Non-pigmented ciliary epithelial cell (primary cell): ENCODE results near the gene KNL1.
A peak's percentile ranks its signal among the peaks of the same experiment; 100 is the strongest.
"Not testable (repeated sequence)": the region's sequence is repeated elsewhere in the genome, so short reads cannot be mapped to it uniquely, and the experiment has no call there.

Experiments
- DNase-seq: peaks from one replicate; pipeline ENCODE4 v3.0.0-alpha.2; 2010; ENCODE audit warnings: low read depth

Gene KNL1

DNA sequence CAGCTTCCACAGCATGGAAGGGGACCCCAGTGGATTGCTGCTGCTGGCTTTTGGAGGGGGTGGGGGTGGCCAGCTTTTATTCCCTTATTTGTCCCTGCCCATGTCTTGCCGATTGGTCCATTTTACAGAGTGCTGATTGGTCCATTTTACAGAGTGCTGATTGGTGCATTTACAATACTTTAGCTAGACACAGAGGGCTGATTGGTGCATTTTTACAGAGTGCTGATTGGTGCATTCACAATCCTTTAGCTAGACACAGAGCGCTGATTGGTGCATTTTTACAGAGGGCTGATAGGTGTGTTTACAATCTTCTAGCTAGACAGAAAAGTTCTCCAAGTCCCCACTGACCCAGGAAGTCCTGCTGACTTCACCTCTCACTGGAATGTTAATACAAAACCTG lies 12.3 kb upstream of the KNL1 start:
- not testable (repeated sequence) for DNase-seq

DNA sequence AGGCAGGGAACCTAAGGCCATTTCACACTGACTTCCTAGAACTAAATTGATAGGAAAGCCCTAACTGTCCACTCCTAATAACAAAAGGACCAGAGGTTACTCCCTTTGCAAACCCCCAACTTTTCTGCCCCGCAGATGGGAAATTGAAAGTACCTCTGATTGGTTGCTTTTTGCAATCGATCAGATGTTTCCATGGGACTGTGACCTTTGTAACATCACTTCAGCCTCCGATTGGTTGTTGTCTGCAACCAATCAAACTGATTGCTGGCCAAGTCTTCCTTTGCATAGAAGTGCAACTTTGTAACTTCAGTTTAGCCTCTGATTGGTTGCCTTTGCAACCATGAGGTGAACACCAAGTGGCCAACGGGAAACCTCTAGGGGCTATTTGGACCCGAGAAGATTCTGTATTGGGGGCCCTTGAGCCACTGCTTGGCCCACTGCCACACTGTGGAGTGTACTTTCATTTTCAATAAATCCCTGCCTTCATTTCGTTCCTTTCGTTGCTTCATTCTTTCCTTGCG lies 11.3 kb upstream of the KNL1 start:
- no peak for DNase-seq

DNA sequence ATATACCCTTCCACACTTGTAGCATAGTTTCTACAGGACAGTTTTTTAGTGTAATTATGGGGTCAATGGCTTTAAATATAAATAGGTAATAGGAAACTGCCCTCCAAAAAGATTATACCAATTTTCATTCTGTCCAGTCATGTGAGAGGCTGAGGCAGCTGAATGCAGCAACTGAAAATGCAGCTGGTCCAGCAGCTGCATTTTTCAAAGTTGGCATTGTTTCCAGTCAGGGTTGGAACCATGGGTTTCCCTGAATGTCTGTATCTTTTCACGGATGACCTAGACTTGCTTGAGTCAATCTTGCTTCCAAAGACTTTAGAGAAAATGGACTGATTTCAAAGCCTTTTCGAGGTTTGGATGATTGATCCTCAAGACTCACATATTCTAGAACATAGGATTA lies 9.9 kb upstream of the KNL1 start:
- no peak for DNase-seq

DNA sequence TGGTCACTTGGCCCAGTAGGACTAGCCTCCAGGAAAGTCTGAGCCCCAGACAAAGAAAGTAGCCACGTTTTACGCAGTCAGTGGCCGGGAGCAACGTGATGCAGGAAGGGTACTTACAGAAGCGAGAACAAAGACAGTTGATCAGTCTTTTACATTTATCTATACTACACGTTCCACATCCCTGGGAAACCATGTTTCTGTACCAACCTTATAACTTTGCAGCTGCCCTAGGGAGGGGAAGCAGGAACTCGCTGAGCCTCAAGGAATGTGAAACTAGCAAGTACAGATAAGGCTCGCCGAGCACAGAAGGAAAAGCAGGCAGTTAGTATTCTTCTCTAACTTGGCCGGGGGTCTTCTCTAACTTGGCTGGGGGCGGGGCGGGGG lies 3.4 kb upstream of the KNL1 start:
- no peak for DNase-seq

DNA sequence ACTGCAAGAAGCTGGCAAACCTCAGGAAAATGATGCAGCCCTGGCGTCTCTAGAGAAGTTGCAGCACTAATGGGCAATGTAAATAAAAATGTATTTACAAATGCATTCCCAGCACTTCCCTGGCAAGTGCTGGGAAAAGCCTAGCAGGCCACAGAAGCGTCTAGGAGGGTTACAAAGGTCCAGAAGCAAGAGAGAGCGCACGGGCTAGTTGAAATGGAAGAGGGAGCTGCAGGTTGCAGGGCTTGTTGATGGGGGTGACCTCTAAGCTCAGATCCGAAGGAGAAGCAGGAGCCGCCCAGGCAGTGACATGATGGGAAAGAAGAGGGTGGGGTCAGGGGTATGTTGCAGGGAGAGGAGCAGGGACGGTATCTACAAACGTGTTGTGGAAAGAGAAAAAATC lies 2.7 kb upstream of the KNL1 start:
- no peak for DNase-seq

DNA sequence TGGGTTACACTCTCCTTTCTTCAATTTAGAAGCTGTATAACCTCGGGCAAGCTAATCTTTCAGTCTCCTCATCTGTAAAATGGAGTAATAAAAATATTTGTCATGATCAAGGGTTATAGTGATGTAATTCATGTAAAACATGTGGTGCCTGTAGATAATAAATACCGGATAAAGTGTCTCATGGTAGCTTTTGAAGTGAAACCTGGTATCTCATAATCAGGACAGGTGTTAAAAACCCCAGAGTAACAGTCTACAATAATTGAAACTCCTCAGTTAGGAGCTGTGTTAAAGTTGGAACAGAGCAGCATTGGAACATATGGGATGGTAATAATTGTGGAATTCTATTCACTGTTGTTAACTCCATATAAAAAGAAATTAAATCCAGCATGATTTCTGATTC lies 884 bp upstream of the KNL1 start:
- DNase-seq, result no peak

DNA sequence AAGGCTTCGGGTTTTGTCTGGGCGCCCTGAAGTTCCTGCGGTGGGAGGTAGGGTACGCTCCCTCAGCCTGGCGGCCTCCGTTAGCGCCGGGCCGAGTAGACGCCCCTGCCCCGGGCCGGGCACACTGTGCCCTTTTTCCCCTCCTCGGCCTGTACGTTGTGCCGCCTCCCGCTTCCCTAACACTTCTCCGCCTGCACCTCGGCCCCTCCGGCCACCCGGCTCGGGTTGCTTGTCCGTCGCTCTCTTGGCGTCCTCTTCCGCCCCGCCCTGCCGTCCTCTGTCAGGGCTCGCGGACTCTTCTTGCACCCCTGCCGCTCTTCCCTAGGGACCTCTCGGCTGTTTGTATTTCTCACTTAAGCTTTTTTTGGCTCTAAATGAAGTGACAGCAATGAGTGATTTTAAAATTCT lies 384 bp downstream of the KNL1 start:
- DNase-seq, result no peak

DNA sequence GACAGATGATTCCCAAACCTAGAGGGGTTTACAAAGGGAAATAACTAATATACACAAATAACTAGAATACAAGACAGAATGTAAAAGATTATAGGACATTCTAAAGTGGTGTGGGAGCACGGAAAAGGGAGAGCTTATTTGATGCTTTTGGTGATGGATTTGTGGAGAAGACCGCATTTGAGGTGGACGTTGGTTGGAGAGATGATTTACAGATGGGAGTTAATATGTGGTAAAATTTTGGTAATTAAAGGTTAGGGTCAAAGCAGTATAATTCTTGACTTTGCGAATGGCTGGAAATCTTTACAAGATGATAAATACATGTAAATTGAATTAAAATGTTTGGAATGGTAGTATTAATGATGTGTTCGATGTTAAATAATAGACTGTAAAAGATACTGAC lies 1.2 kb downstream of the KNL1 start:
- DNase-seq, result no peak

DNA sequence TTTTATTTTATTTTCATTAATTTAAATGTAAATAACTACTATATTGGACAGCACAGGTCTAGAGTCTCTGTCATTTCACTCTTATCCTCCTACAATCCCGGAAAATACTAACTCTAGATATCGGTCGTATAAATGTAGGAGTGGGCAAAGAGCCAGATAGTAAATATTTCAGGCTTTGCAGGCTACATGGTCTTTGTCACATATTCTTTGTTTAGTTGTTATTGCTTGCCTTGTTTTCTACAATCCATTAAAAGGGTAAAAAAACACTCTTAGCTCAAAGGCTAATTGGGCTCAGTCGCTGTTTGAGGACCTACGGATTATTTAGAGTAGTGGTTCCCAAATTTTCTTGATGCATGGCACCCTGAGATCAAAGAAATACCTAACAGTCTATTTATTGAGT lies 1.7 kb downstream of the KNL1 start:
- DNase-seq, result no peak

DNA sequence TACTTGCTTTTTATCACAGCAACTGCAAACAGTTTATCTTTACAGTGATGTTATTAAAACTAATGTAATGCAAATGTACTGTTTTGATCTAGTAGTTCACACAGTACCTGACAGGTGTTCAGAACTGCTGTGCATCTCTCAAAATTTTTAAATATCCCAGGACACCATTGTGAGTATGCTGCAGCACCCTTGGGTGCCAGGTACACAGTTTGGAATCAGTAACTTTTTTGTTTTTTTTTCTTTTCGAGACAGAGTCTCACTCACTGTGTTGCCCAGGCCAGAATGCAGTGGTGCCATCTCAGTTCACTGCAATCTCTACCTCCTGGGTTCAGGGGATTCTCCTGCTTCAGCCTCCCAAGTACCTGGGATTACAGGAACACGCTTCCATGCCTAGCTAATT lies 3.0 kb downstream of the KNL1 start:
- DNase-seq, result no peak

DNA sequence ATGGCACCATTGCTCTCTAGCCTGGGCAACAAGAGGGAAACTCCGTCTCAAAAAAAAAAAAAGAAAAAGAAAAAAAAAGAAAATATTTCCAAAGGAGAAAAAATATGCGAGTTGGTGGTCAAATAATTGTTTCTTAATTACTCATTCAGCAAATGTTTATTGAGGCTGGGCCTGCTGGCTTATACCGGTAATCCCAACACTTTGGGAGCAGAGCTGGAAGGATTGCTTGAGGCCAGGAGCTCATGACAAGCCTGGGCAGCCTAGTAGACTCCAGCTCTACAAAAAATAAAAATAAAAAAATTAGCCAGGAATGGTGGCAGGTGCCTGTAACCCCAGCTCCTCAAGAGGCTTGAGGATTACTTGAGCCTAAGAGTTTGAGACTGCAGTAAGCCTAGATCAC lies 4.1 kb downstream of the KNL1 start:
- DNase-seq, result no peak

DNA sequence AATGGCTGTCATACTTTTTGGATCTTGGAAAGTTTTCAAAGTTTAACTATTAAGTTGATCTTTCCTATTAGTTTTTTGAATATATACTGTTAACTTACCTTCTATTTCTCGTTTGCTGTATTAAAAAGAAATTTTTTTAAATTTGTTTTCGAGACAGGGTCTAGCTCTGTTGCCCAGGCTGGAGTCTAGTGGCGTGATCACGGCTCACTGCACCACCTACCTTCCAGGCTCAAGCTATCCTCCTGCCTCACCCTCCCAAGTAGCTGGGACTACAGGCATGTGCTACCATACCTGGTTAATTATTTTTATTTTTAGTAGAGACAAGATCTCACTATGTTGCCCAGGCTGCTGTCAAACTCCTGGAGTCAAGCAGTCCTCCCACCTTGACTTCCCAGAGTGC lies 4.6 kb downstream of the KNL1 start:
- DNase-seq, result no peak

DNA sequence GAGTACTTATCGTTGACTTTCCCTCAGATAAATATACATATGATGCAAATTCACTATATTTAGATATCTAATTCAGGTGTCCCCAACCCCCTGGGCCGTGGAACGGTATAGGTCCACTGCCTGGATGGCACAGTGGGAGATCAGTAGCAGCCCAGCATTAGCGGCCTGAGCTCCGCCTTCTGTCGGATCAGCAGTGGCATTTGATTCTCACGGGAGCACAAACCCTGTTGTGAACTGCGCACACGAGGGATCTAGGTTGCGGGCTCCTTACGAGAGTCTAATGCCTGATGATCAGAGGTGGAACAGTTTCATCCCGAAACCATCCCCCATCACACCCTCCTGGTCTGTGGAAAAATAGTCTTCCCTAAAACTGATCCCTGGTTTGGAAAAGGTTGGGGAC lies 6.9 kb downstream of the KNL1 start:
- no peak for DNase-seq

DNA sequence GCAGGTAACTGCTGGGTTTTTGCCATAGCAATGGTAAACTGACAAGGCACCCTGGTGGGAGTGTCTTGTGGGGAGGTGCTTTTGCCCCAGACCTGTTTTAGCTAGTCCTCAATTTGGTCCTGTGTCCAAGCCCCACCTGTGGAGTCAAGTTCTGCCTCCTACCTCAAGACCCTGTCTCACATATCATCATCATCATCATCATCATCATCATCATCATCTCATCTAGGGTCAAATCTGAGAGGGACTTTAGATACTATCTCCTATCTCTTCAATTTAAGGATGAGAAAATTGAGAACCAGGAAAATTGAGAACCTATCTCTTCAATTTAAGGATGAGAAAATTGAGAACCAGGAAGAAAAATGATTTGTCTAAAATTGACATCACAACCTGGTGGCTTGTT lies 9.9 kb downstream of the KNL1 start:
- DNase-seq, result no peak

DNA sequence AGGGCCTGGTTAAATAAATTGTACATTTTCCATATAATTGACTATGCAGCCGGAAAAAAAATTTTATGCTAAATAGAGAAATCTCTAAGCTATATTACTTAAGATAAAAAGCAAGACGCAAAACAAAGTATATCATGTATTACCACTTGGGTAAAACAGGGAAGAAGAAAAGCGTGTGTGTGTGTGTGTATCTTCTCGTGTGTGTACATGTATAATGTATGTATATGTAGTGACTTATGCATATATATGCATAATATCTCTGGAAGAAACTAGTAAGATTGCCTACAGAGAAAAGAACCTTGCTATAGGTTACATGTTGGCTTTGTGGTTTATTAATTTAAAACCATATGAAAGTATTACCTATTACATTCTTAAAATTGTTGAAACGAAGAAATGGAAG lies 19.0 kb downstream of the KNL1 start:
- DNase-seq, result no peak

DNA sequence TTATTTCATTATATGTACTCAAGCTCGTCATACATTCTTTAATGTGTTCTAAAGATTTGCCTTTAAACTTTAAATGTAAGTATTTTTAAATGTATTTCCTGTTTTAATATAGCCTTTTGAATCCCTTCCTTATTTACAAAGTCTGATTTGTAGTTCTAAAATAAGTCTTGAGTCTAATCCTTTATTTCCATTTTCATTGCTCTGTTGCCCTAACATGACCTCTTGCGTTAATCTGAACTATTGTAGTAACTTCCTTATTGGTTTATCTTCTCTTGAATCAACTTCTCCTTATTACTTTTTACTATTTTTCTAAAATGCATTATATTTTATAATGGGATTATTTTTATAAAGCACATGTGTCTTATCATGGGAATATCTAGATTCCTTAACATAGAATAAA lies 24.0 kb downstream of the KNL1 start:
- DNase-seq, result no peak

DNA sequence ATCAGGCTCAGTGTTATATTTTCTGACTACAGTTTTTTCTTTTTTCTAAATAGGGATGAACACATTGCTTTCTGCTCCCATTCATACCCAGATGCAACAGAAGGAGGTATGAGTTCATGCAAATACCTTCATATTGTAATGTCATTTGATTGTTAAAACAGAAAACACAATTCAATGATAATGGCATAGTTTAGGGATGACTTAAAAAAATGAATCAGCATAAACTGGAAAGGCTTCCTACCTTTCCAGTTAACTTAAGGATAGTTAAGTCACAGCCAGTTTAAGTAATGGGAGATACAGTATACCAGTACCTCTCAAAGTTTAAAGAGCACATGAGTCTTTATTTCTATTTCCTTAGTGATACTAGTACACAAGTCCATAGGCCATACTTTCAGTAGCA lies 24.9 kb downstream of the KNL1 start:
- DNase-seq, result no peak

DNA sequence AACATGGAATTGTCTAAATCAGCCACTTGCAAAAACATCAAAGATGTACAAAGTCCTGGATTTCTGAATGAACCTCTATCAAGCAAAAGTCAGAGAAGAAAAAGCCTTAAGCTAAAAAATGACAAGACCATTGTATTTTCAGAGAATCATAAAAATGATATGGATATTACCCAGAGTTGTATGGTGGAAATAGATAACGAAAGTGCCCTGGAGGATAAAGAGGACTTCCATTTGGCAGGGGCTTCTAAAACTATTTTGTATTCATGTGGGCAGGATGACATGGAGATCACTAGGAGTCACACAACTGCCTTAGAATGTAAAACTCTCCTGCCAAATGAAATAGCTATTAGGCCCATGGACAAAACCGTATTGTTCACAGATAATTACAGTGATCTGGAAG lies 29.3 kb downstream of the KNL1 start:
- no peak for DNase-seq

DNA sequence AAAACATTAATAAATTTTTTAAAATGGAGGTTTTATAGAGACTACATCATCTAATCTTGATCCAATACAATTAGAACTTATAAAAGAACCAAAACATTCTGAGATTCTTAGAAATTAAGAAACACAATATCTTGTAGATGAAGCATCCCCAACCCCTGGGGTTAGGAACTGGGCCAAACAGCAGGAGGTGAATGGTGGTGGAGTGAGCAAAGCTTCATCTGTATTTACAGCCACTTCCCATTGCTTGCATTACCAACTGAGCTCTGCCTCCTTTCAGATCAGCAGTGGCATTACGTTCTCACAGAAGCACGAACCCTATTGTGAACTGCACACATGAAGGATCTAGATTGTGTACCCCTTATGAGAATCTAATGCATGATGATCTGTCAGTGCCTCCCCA lies 36.3 kb downstream of the KNL1 start:
- DNase-seq, result no peak

DNA sequence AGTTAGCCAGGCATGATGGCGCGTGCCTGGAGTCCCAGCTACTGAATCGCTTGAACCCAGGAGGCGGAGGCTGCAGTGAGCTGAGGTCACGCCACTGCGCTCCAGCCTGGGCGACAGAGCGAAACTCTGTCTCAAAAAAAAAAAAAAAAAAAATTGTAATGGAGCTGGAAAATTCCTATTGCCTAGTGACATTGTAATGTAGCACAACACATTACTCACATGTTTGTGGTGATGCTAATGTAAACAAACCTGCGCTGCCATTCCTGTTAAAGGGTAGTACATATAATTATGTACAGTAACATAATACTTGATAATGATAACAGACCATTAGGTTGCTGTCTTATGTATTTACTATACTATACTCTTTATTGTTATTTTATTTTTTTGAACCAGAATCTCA lies 39.1 kb downstream of the KNL1 start:
- peak; percentile 13 for DNase-seq

DNA sequence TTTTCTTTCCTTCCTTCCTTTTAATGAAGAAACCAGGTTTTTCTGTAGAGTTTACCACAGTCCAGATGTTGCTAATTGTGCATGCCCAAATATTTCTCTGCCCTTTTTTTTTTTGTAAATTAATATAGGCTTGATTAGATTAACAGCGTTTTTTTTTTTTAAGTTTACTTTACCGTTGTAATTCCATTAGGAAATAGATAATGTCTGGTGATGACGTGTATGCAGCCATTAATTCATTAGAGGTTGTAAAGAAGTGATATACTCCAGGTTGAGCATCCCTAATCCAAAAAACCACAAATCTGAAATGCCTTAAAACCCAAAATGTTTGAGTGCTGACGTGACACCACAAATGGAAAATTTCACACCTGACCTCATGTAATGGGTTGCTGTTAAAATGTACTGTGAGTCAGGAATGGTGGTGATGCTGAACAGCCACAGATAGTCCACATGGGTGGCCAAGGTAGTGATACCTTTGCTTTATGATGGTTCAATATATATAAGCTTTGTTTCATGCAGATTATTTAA lies 43.2 kb downstream of the KNL1 start:
- DNase-seq, result no peak

DNA sequence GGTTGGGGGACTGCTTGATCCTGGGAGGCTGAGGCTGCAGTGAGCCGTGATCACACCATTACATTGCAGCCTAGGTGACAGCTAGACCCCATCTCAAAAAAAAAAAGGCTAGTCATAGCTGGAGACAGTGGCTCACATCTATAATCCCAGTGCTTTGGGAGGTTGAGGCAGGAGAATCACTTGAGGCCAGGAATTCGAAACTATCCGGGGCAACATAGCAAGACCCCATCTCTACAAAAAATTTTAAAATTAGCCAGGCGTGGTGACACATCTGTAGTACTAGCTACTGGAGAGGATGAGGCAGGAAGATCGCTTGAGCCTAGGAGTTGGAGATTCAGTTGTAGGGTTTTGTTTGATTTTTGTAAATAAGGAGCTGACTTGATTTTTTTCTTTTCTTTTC lies 45.6 kb downstream of the KNL1 start:
- DNase-seq, result no peak

DNA sequence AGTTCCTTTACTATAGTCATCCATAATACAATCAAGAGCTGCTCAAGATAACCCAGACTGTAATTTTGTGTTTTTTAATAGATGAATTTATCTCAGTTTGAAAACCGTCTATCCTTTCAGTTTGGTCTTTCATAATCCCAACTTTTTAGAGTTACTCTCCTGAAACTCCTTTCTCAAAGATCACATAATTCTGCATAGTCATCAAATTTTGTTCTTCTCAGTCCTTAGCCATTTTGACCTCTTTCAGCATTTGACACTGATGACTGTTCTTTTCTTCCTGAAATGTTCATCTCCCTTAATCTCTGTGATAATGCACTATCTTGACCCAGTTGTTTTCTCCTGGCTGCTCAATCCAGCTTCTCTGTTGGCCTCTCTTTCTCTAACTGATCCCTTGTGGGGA lies 53.5 kb downstream of the KNL1 start:
- no peak for DNase-seq

DNA sequence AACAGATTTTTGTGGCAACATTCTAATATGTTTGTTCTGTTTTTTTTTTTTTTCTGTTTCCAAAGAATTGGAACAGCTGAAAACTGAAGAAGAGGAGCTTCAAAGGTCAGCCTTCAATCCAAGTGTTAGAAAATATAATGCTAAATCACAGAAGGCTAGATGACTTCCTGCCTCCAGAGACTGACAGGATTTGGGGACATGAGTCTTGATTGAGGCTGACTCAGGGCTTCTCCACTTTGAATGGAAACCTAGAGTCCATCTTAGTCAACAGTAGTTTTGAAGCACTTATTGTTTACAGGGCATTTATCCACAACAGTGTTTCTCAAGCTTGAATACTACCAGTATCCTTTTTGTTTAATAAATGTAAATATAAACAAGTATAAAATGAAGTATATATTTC lies 56.4 kb downstream of the KNL1 start:
- DNase-seq, result no peak

DNA sequence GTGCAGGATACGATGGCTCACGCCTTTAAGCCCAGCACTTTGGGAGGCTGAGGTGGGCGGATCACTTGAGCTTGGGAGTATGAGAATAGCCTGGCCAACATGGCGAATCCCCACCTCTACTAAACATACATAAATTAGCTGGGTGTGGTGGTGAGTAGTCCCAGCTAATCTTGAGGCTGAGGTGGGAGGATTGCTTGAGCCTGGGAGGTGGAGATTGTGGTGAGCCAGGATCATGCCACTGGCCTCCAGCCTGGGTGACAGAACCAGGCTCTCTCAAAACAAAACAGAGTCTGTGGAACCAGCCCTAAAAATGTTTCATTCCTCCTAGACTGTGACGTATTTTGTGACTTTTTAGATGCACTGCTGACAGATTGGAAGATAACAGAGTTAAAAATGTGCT lies 66.6 kb downstream of the KNL1 start:
- no peak for DNase-seq
